Endodermal cell (in vitro differentiated cells): Measurements from ENCODE around the gene CA9. TPM values are rescaled to one million over a fixed set of nuclear protein-coding genes. Genes with fewer than 3 reads are reported as not detected.

Experiments
- DNase-seq: peaks from one replicate; pipeline ENCODE4 v3.0.0-alpha.2; 2017
- H3K27ac ChIP-seq: 2 replicates; pipeline ENCODE4 v1.5.1; 2013; ENCODE audit warnings: mild to moderate bottlenecking, low read depth, low read length, moderate library complexity
- H3K27me3 ChIP-seq: 2 replicates; pipeline ENCODE4 v1.6.1; 2013; ENCODE audit warnings: mild to moderate bottlenecking, low read length, moderate library complexity; ENCODE audit not compliant: insufficient read depth, control insufficient read depth, poor library complexity, severe bottlenecking
- H3K36me3 ChIP-seq: 2 replicates; pipeline ENCODE4 v1.7.0; 2013; ENCODE audit warnings: mild to moderate bottlenecking, low read length, moderate library complexity; ENCODE audit not compliant: control insufficient read depth, insufficient read depth
- H3K4me1 ChIP-seq: one replicate; pipeline ENCODE4 v1.7.0; 2013; ENCODE audit warnings: low read length; ENCODE audit not compliant: control insufficient read depth, insufficient read depth
- H3K4me3 ChIP-seq: 2 replicates; pipeline ENCODE4 v1.5.1; 2013; ENCODE audit warnings: mild to moderate bottlenecking, low read length, moderate library complexity
- H3K9ac ChIP-seq: 2 replicates; pipeline ENCODE4 v1.6.1; 2013; ENCODE audit warnings: mild to moderate bottlenecking, low read length, moderate library complexity; ENCODE audit not compliant: poor library complexity, severe bottlenecking; ENCODE audit errors: extremely low read depth
- H3K9me3 ChIP-seq: 2 replicates; pipeline ENCODE4 v1.6.1; 2013; ENCODE audit warnings: mild to moderate bottlenecking, low read length, moderate library complexity; ENCODE audit not compliant: control insufficient read depth
- H3K27ac Mint-ChIP-seq: 2 replicates; pipeline ENCODE4 v1.8.0; 2020; ENCODE audit warnings: mixed read lengths
- H3K27me3 Mint-ChIP-seq: 2 replicates; pipeline ENCODE4 v1.8.0; 2021; ENCODE audit warnings: mild to moderate bottlenecking, mixed read lengths; ENCODE audit not compliant: insufficient read depth
- H3K36me3 Mint-ChIP-seq: 2 replicates; pipeline ENCODE4 v1.8.0; 2020; ENCODE audit warnings: low read depth, mixed read lengths
- H3K4me1 Mint-ChIP-seq: 2 replicates; pipeline ENCODE4 v1.8.0; 2020; ENCODE audit warnings: mixed read lengths
- H3K4me3 Mint-ChIP-seq: 2 replicates; pipeline ENCODE4 v1.8.0; 2020; ENCODE audit warnings: mild to moderate bottlenecking, moderate library complexity, mixed read lengths
- H3K9me3 Mint-ChIP-seq: 2 replicates; pipeline ENCODE4 v1.8.0; 2020; ENCODE audit warnings: mild to moderate bottlenecking, mixed read lengths
- CTCF ChIP-seq: fragments of 200-600 bp; sonication (generic); conservative IDR thresholded peaks from 2 replicates; pipeline ENCODE4 v1.5.0; 2021; ENCODE audit warnings: antibody characterized with exemption, mild to moderate bottlenecking
- WGBS, 2 experiments: methylation state at CpG; one replicate each; pipeline versions ENCODE4 v1.1.5 to v1.1.7; 2013; ENCODE audit warnings: missing lambda C conversion rate in 2 of 2, mixed read lengths in 1 of 2; ENCODE audit not compliant: insufficient coverage in 1 of 2, insufficient read length in 1 of 2; 5-methylcytosine and 5-hydroxymethylcytosine counted together
- total RNA-seq, 2 donors: library from RNA; stranded (reverse); fragmentation: NEBNext Ultra II Directional in 1 of 2; extraction: Animal tissue kit (Norgen Biotek cat#: 25700) in 1 of 2; gene quantifications; 2 replicates in 1 of 2; 3 replicates in 1 of 2; pipeline ENCODE4 v1.2.1, GENCODE V29; 2021

The CA9 gene
- total RNA-seq, 2 donors from 2014 or later: 1.8 to 3.6 TPM

GRCh38 chr9:35728041-35728971, 54.6 kb downstream of the CA9 start:
- no peak overlapping the region for H3K27ac Mint-ChIP-seq
- DNase-seq: peak; percentile 80
- H3K4me3 Mint-ChIP-seq: no peak overlapping the region
- 17 to 18% methylated on average over 5 to 10 of the region's 10 CpGs for WGBS, 2 experiments
- no peaks in the 10 kb centered on the region for H3K9me3 Mint-ChIP-seq
- H3K9me3 ChIP-seq: no peaks in the 10 kb centered on the region
- peaks cover 18% of the 10 kb centered on the region for H3K4me1 Mint-ChIP-seq
- no peak for TF ChIP-seq CTCF
- H3K9ac ChIP-seq: peak overlapping the region; percentile 60
- peaks cover 26% of the 10 kb centered on the region for H3K36me3 Mint-ChIP-seq
- peak overlapping the region; percentile 86 for H3K27ac ChIP-seq
- no peaks in the 10 kb centered on the region for H3K27me3 Mint-ChIP-seq
- H3K36me3 ChIP-seq: peaks cover 30% of the 10 kb centered on the region
- H3K27me3 ChIP-seq: no peaks in the 10 kb centered on the region
- peak overlapping the region; percentile 97 for H3K4me3 ChIP-seq
- peaks cover 13% of the 10 kb centered on the region for H3K4me1 ChIP-seq

- no peaks in the 10 kb centered on the region for H3K27me3 ChIP-seq
- 88 to 93% methylated on average over 3 of the region's 3 CpGs for WGBS, 2 experiments
- Mint-ChIP-seq H3K4me3 (no peak overlapping the region), H3K4me1 (peaks cover 20% of the 10 kb centered on the region), H3K27ac (no peak overlapping the region), H3K27me3 (no peaks in the 10 kb centered on the region), H3K36me3 (peaks cover 19% of the 10 kb centered on the region), H3K9me3 (no peaks in the 10 kb centered on the region)
- H3K27ac ChIP-seq: no peak overlapping the region
- H3K9ac ChIP-seq: peak overlapping the region; percentile 60
- no peak for DNase-seq
- no peaks in the 10 kb centered on the region for H3K9me3 ChIP-seq
- H3K36me3 ChIP-seq: peaks cover 24% of the 10 kb centered on the region
- H3K4me3 ChIP-seq: peak overlapping the region; percentile 97
- peaks cover 13% of the 10 kb centered on the region for H3K4me1 ChIP-seq
- TF ChIP-seq CTCF: no peak
Observed at GRCh38 chr9:35729101-35729500, 55.4 kb downstream of the CA9 start.

GRCh38 chr9:35729700-35730485, 56.2 kb downstream of the CA9 start:
- Mint-ChIP-seq H3K4me1 (peaks cover 20% of the 10 kb centered on the region), H3K4me3 (no peak overlapping the region), H3K27me3 (no peaks in the 10 kb centered on the region), H3K27ac (peak overlapping the region; percentile 48), H3K36me3 (peaks cover 16% of the 10 kb centered on the region), H3K9me3 (no peaks in the 10 kb centered on the region)
- Histone ChIP-seq H3K27me3 (no peaks in the 10 kb centered on the region), H3K4me3 (peak overlapping the region; percentile 97), H3K36me3 (peaks cover 24% of the 10 kb centered on the region), H3K9ac (no peak overlapping the region), H3K4me1 (peaks cover 13% of the 10 kb centered on the region), H3K9me3 (no peaks in the 10 kb centered on the region), H3K27ac (no peak overlapping the region)
- TF ChIP-seq CTCF: peak; percentile 77
- WGBS, 2 experiments: 25 to 27% methylated on average over 2 to 6 of the region's 6 CpGs
- peak; percentile 74 for DNase-seq
